ENCODE data around the gene GHR.

Gene GHR

DNA sequence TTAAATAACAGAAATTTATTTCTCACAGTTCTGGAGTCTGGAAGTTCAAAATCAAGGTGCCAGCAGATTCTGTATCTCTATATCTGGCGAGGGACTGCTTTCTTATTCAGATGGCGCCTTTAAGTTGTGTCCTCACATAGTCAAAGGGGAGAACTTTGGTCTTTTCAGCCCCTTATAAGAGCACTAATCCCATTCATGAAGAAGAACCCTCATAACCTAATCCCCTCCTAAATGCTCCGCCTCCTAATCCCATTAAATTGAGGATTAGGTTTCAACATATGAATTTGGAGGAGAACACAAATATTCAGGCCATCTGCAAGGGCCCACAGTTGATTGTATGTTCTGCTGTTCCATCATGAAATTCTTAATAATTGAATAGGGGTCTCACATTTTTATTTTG lies 322.6 kb downstream of the GHR start:
- DNase-seq = no peak

DNA sequence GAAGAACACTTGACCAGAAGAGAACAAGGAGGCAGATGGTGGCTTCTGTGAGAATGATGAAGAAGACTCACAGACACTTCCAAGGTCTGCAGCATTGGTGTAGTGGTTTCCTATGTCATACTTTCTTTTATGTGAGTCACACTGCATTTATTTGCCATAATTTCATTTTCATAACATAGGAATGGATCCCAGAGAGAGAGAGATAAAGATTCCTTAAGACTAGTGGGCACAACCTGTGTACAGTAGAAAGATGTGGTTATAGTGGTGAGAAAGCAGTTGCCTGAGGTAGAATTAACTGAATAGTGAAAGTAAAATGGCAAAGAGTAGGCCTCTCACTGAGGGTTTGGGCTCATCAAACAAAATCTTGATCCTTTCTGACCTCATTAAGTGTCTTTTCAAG lies 325.8 kb downstream of the GHR start:
- no peak for DNase-seq

DNA sequence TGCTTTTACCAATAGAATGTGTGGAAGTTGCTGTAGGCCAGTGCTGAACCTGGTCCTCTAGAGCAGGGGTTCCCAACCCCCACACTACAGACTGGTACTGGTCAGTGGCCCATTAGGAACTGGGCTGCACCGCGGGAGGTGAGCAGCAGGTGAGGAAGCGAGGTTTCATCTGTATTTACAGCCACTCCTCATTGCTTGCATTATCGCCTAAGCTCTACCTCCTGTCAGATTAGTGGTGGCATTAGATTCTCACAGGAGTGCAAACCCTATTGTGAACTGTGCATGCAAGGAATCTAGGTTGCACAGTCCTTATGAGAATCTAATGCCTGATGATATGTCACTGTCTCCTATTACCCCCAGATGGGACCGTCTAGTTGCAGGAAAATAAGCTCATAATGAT lies 327.3 kb downstream of the GHR start:
- no peak for DNase-seq

DNA sequence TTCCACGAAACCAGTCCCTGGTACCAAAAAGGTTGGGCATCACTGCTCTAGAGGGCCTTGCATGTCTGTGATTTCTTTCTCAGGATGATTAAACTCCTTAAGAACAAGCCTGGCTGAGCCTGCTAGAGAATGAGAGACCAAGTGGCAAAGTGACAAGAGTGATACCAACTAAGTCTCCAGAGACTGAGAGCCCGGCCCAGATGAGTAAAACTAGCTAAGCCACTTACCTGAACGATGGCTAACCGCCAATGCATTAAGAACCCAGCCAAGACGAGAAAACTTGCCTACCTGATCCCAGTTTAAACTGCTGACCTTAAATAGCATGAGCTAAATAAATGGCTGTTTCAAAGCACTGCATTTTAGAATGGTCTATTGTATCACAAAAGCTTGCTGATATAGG lies 327.8 kb downstream of the GHR start:
- no peak for DNase-seq

GRCh38 chr5:42753099-42753498 lies 329.9 kb downstream of the GHR start:
- no peak for DNase-seq

DNA sequence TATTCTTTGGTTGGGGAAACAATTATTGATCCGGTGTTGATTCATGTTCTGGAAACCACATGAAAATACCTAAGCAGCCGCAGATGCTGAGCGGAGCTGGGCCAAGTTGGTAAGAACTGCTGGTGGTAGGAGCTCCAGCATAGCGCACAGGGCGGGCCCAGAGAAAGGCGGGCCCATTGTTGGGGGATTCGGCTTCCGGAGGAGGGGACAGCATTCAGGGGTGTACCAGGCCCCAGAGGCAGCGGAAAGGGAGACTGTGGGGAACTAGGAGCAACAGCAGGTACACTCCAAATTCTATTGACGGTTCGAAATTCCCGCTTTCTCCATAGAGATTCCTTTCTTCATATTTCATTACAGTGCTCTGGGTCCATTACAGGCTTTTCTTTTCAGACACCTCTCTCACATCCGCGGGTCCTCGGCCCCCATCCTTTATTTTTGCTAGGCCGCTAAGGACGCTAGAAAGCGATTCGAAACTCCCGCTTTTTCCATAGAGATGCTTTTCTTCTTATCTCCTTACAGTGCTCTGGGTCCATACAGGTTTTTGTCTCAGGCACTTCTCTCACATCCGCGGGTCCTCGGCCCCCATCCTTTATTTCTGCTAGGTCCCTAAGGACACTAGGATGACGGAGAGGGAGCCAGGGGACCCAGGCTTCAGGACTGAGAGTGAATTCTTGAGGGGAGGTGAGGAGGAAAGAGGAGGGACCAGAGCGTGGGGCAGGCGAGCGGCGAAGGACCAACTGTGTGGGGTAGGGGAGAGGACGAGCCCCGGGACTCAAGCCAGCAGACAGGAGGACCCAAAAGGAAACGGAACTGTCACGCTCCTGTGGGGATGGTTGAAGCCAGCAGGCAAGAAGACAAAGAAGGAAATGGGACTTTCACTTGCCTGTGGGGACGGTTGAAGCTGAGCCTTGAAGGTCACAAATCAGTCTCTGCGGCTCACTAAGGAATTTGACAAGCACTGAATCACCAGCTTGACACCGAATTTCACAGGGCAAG lies 333.7 kb downstream of the GHR start, which contains the start of gene CCDC152:
Gene CCDC152, plus strand, starts transcription at position 213 of the 996 bp plus-strand sequence. CDS start 2,304 bp downstream, outside the sequence.
- peak; percentile 69 for DNase-seq

GRCh38 chr5:42759456-42759855 lies 336.2 kb downstream of the GHR start:
- no peak for DNase-seq

- DNase-seq = no peak
These were observed 337.2 kb downstream of the GHR start for GRCh38 chr5:42760426-42760825.

DNA sequence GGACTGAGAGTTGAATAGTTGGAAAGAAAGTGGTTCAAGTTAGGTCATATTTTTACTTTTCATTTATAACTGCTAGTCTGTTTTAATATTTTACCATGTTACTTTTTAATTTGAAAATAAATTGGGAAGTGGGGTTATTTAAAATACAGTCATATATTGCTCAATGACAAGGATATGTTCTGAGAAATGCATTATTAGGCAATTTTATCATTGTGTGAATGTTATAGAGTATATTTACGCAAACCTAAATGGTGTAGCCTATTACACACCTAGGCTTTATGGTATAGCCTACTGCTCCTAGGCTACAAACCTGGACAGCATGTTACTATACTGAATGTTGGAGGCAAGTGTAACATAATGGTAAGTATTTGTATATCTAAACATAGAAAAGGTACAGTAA lies 338.6 kb downstream of the GHR start:
- no peak for DNase-seq

DNA sequence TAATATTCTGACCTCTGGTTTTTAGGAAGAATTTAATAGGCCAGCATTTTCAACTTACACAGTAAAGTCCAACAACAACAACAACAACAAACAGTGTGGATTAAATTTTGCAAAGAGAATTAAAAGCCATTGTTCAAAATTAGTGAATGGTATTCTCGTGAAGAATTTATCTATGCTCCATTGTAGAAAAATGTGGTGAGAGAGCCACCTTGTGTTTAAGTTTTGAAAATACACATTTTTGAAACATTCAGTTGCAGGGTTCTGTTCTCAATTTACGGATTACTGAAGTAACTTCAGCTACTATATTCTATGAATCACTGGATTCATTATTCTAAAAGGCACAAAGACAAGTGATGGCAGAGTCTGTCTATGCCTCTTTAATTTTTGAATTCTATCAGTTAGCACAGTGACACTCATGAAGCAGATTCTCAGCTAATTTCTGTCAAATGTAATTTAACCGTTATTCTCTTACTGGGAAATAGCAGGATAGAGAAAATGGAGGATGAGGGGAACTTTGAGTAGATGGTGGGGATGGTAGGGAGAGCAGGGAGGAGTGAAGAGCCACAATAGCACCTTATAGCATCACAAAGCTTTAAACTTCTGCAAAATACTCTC lies 344.4 kb downstream of the GHR start:
- DNase-seq = peak; percentile 31

- DNase-seq = no peak
These were observed 344.9 kb downstream of the GHR start for GRCh38 chr5:42768106-42768504.

DNA sequence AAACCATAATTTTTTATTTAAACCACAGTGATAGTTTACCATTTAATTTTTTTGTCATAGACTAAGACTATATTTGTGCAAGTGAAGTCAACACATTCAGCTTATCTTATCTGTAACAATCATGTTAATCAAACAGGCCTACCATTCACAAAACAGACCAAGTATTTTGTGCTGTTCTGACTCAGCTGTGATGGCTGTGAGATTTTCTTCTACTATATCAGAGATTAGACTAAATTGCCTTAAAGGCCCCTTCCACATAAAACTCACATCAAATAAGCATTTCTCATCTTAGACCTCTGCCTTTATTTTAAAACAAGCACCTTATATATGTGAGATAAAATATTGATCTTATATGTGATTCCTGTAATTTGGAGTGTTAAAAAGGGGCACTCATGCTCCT lies 346.8 kb downstream of the GHR start:
- DNase-seq = no peak
